ENCODE data around the gene MACROD2.

The MACROD2 gene

GRCh38 chr20:14418376-14418775, 423.1 kb downstream of the MACROD2 start:
- no peak for DNase-seq

- DNase-seq, result no peak
Measured at GRCh38 chr20:14422892-14423291, 427.6 kb downstream of the MACROD2 start.

GRCh38 chr20:14431568-14431967, 436.3 kb downstream of the MACROD2 start:
- DNase-seq, result peak; percentile 13

GRCh38 chr20:14432085-14432484, 436.8 kb downstream of the MACROD2 start:
- no peak for DNase-seq

GRCh38 chr20:14432597-14432996, 437.3 kb downstream of the MACROD2 start:
- no peak for DNase-seq

- no peak for DNase-seq
Measured at GRCh38 chr20:14434384-14435136, 439.2 kb downstream of the MACROD2 start.

- no peak for DNase-seq
Measured at GRCh38 chr20:14441201-14441600, 445.9 kb downstream of the MACROD2 start.

- DNase-seq, result no peak
Measured at GRCh38 chr20:14444106-14444505, 448.8 kb downstream of the MACROD2 start.

- DNase-seq, result no peak
Measured at GRCh38 chr20:14445310-14445709, 450.0 kb downstream of the MACROD2 start.

- DNase-seq, result no peak
Measured at GRCh38 chr20:14445902-14446301, 450.6 kb downstream of the MACROD2 start.

GRCh38 chr20:14446446-14446845, 451.1 kb downstream of the MACROD2 start:
- DNase-seq, result no peak

GRCh38 chr20:14449323-14449722, 454.0 kb downstream of the MACROD2 start:
- no peak for DNase-seq

- DNase-seq, result no peak
Measured at GRCh38 chr20:14450256-14450655, 454.9 kb downstream of the MACROD2 start.

GRCh38 chr20:14451458-14451857, 456.1 kb downstream of the MACROD2 start:
- DNase-seq, result no peak

- DNase-seq, result no peak
Measured at GRCh38 chr20:14453259-14453658, 457.9 kb downstream of the MACROD2 start.

GRCh38 chr20:14454296-14454695, 459.0 kb downstream of the MACROD2 start:
- no peak for DNase-seq

GRCh38 chr20:14467104-14467827, 471.9 kb downstream of the MACROD2 start:
- DNase-seq, result peak; percentile 76

- DNase-seq, result no peak
Measured at GRCh38 chr20:14470231-14470899, 475.0 kb downstream of the MACROD2 start.

- DNase-seq, result no peak
Measured at GRCh38 chr20:14470977-14471661, 475.8 kb downstream of the MACROD2 start.

GRCh38 chr20:14477125-14477524, 481.8 kb downstream of the MACROD2 start:
- no peak for DNase-seq

- no peak for DNase-seq
Measured at GRCh38 chr20:14478126-14478525, 482.8 kb downstream of the MACROD2 start.

- no peak for DNase-seq
Measured at GRCh38 chr20:14481863-14482262, 486.5 kb downstream of the MACROD2 start.

GRCh38 chr20:14488212-14488611, 492.9 kb downstream of the MACROD2 start:
- DNase-seq, result no peak

Data from NCI-H82 (cell line).